ENCODE results near the gene TBKBP1. TPM values are rescaled to one million over a fixed set of nuclear protein-coding genes. Genes with fewer than 3 reads are reported as not detected.

TBKBP1 gene
- total and polyA plus RNA-seq, 2 of the 4 experiments (the other 2 are of a cell fraction): 3.4 to 8.5 TPM

DNA sequence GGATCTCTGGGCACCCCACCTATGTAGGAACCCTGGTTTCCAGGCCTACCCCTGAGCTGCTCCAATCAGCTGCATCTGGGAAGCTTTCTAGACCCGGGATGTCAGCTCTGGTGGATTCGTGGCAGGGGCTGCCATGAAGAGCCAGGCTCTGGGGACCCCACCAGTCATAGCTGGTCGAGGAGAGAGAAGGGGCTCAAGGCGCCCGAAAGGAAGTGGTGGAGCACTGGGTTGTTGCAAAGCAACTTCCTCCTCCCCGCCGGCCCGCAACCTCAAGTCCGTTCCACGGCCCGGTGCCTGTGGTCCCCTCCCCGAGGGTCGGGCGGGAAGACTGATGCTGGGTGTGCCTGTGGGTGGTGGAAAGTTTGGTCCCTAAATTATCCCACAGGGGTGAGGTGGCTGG is 10.2 kb downstream of the TBKBP1 start:
- Histone ChIP-seq H3K4me2 (ENCODE audit: low read depth, low read length) (no peak overlapping the region), H3K4me3 (ENCODE audit: insufficient read depth, low read depth, low read length) (no peak overlapping the region), H2BK15ac (ENCODE audit: low read depth, low read length) (no peak overlapping the region), H2BK20ac (ENCODE audit: low read depth, low read length) (no peak overlapping the region), H3K9me1 (ENCODE audit: insufficient read depth, low read length) (peaks cover 3% of the 10 kb centered on the region; the same call in 1 of the 2 replicates), H3K4ac (ENCODE audit: low read depth, low read length) (no peak overlapping the region), H3K56ac (ENCODE audit: extremely low read depth, insufficient read depth, low read length) (no peak overlapping the region), H2AFZ (replicated peaks; ENCODE audit: low read length, poor library complexity) (no peak overlapping the region), H2BK5ac (ENCODE audit: low read depth, low read length, poor library complexity, severe bottlenecking) (no peak overlapping the region), H3K4me1 (ENCODE audit: control insufficient read depth, insufficient read depth, low read length) (0 out of 2 replicates have a peak, but pooled peaks cover 1% of the 10 kb centered on the region), H3K9ac (ENCODE audit: low read depth, low read length) (no peak overlapping the region), H3K36me3 (ENCODE audit: control insufficient read depth, insufficient read depth, low read length) (peaks cover 18% of the 10 kb centered on the region; the same call in 1 of the 2 replicates), H2AK5ac (ENCODE audit: low read depth, low read length) (no peak overlapping the region), H3K23ac (ENCODE audit: low read depth, low read length) (no peak overlapping the region), H4K91ac (ENCODE audit: insufficient read depth, low read depth, low read length) (no peak overlapping the region), H3K14ac (replicated peaks; ENCODE audit: low read depth, low read length) (no peak overlapping the region), H2AK9ac (replicated peaks; ENCODE audit: low read depth, low read length, poor library complexity) (no peak overlapping the region), H3K27me3 (ENCODE audit: control insufficient read depth, insufficient read depth, low read length) (no peaks in the 10 kb centered on the region), H4K5ac (ENCODE audit: low read depth, low read length) (no peak overlapping the region), H4K8ac (ENCODE audit: low read depth in 2 of 2, low read length in 2 of 2) (no peak overlapping the region), H2BK120ac (ENCODE audit: low read depth, low read length) (no peak overlapping the region), H3K79me1 (ENCODE audit: low read depth in 1 of 2, low read length in 2 of 2) (no peaks in the 10 kb centered on the region), H3K9me3 (ENCODE audit: control insufficient read depth, insufficient read depth, low read length) (no peaks in the 10 kb centered on the region), H3K27ac (ENCODE audit: insufficient read depth, low read length) (no peak overlapping the region), H4K20me1 (ENCODE audit: insufficient read depth, low read length) (peaks cover 13% of the 10 kb centered on the region), H3K18ac (ENCODE audit: low read depth, low read length) (no peak overlapping the region)
- no TSS peak for BruUV-seq (replicated peaks)
- CTCF ChIA-PET: no interaction called here
- ATAC-seq (ENCODE audit: low read depth) (no peak), DNase-seq (no peak)
- intact Hi-C loops (cut with micrococcal nuclease): no loop called here
- POLR2A ChIA-PET (ENCODE audit: unreplicated experiment): no interaction called here
- WGBS, 2 experiments (ENCODE audit: extremely low coverage in 2 of 2, insufficient read length in 1 of 2): 67% methylated on average over 5 of the region's 14 CpGs; no CpG with 5 or more reads in 1 of the 2 experiments
- dilution Hi-C loops (cut with HindIII; ENCODE audit: low sequenced_read_pairs, unreplicated experiment): no loop called here
- in situ Hi-C loops (cut with MboI; ENCODE audit: low sequenced_read_pairs): no loop called here
- TF ChIP-seq, protein P1, sequence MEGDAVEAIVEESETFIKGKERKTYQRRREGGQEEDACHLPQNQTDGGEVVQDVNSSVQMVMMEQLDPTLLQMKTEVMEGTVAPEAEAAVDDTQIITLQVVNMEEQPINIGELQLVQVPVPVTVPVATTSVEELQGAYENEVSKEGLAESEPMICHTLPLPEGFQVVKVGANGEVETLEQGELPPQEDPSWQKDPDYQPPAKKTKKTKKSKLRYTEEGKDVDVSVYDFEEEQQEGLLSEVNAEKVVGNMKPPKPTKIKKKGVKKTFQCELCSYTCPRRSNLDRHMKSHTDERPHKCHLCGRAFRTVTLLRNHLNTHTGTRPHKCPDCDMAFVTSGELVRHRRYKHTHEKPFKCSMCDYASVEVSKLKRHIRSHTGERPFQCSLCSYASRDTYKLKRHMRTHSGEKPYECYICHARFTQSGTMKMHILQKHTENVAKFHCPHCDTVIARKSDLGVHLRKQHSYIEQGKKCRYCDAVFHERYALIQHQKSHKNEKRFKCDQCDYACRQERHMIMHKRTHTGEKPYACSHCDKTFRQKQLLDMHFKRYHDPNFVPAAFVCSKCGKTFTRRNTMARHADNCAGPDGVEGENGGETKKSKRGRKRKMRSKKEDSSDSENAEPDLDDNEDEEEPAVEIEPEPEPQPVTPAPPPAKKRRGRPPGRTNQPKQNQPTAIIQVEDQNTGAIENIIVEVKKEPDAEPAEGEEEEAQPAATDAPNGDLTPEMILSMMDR (conservative IDR thresholded peaks at IDR 0.05; ENCODE audit: low read depth, low read length): no peak
- no peak for TF ChIP-seq RCOR1 (IDR thresholded peaks at IDR 0.05; ENCODE audit: insufficient replicate concordance, low read length)
- no peak for TF ChIP-seq RFX5 (IDR thresholded peaks at IDR 0.05; ENCODE audit: low read depth, low read length)
- TF ChIP-seq, protein P2, sequence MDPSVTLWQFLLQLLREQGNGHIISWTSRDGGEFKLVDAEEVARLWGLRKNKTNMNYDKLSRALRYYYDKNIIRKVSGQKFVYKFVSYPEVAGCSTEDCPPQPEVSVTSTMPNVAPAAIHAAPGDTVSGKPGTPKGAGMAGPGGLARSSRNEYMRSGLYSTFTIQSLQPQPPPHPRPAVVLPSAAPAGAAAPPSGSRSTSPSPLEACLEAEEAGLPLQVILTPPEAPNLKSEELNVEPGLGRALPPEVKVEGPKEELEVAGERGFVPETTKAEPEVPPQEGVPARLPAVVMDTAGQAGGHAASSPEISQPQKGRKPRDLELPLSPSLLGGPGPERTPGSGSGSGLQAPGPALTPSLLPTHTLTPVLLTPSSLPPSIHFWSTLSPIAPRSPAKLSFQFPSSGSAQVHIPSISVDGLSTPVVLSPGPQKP (IDR thresholded peaks at IDR 0.05; ENCODE audit: borderline replicate concordance, low read depth, low read length): no peak
- no peak for TF ChIP-seq MAFK (IDR thresholded peaks at IDR 0.05; ENCODE audit: low read depth, low read length)
- TF ChIP-seq RAD21 (IDR thresholded peaks at IDR 0.05; ENCODE audit: low read length): no peak
- TF ChIP-seq MXI1 (IDR thresholded peaks at IDR 0.05; ENCODE audit: borderline replicate concordance, low read depth, low read length): no peak
- TF ChIP-seq NFE2L2 (IDR thresholded peaks at IDR 0.05; ENCODE audit: low read depth, low read length): no peak
- TF ChIP-seq POLR2A (IDR thresholded peaks at IDR 0.05; ENCODE audit: low read depth, low read length): no peak
- no peak for TF ChIP-seq CEBPB (IDR thresholded peaks at IDR 0.05; ENCODE audit: low read depth, low read length)
- TF ChIP-seq, protein P3, sequence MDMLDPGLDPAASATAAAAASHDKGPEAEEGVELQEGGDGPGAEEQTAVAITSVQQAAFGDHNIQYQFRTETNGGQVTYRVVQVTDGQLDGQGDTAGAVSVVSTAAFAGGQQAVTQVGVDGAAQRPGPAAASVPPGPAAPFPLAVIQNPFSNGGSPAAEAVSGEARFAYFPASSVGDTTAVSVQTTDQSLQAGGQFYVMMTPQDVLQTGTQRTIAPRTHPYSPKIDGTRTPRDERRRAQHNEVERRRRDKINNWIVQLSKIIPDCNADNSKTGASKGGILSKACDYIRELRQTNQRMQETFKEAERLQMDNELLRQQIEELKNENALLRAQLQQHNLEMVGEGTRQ (IDR thresholded peaks at IDR 0.05; ENCODE audit: low read depth, low read length): no peak
- no peak for TF ChIP-seq FOS (IDR thresholded peaks at IDR 0.05; ENCODE audit: low read depth, low read length)
- no peak for TF ChIP-seq SMC3 (IDR thresholded peaks at IDR 0.05; ENCODE audit: low read depth, low read length)
- TF ChIP-seq BHLHE40 (IDR thresholded peaks at IDR 0.05; ENCODE audit: low read depth, low read length): no peak
- no peak for TF ChIP-seq CHD1 (IDR thresholded peaks at IDR 0.05; ENCODE audit: low read depth, low read length)
- TF ChIP-seq MAZ (IDR thresholded peaks at IDR 0.05; ENCODE audit: borderline replicate concordance, low read depth, low read length): no peak

All from IMR-90 (cell line).